ENCODE data around the gene EFNA5.

Gene EFNA5

DNA sequence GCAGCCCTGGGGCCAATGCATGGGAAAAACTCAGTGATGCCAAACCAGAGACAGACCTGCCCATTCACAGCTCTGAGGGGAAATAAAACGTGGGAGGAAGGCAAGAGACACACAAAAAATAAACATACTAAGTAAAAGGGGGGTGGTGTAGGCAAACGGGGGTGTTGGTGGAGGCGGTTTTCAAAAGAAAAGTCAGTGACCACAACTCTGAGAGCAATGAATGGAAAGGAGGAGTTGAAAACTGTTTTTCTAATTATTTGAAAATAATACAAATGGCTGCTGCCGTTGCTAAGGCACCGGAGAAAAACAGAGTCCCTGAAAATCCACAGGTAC is 293.5 kb downstream of the EFNA5 start:
- TF ChIP-seq EZH2 (IDR thresholded peaks at IDR 0.05) (no peak), POLR2AphosphoS5 (IDR thresholded peaks at IDR 0.05; ENCODE audit: borderline replicate concordance, low read depth, low read length) (no peak), FOXP2 (optimal IDR thresholded peaks at IDR 0.05; ENCODE audit: control extremely low read depth, extremely low read length, insufficient read depth) (no peak)
- Histone ChIP-seq H3K27ac (no peak overlapping the region), H3K4me3 (no peak overlapping the region), H3K9me3 (ENCODE audit: low read depth, low read length) (no peaks in the 10 kb centered on the region), H3K9ac (ENCODE audit: insufficient read length) (no peak overlapping the region), H3K36me3 (ENCODE audit: insufficient read depth, low read length) (no peaks in the 10 kb centered on the region)
- DNase-seq (ENCODE audit: low read depth, low spot score), result no peak

DNA sequence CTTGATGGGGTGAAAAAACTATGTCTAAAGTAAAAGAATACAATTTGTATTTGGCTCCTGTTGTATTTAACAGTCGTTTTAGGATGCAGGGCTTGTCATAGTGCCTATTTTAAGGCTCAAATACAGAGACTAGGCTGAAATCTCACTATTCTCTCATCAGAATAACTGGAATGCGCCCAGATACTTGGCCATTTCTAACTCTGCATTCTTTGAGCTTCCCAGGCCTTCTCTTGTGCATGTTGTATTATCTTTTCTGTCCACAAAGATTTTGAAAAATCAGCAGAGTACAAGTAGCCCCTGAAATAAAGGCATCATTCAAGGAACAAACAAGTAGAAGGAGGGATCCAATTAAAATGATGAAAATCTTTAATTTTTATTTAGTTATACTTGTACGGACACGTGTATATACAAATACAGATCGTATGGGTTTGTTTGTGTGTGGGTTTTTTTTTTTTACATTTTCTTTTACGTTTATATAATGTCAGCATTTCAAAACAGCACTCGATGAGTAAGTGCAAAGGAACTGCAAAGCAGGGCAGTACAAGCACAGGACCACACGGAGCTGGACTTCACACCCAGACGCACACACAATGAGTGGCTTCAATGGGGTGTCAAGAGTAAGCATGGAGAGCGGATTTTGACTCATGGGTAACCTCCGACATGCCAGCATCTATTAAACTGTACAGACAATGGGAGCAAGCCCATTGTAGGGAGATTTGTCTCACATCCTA is 294.0 kb downstream of the EFNA5 start:
- Histone ChIP-seq H3K4me3 (no peak overlapping the region), H3K27ac (no peak overlapping the region), H3K9me3 (ENCODE audit: low read depth, low read length) (no peaks in the 10 kb centered on the region), H3K36me3 (ENCODE audit: insufficient read depth, low read length) (no peaks in the 10 kb centered on the region), H3K9ac (ENCODE audit: insufficient read length) (no peak overlapping the region)
- DNase-seq (ENCODE audit: low read depth, low spot score), result no peak
- TF ChIP-seq EZH2 (IDR thresholded peaks at IDR 0.05) (no peak), POLR2AphosphoS5 (IDR thresholded peaks at IDR 0.05; ENCODE audit: borderline replicate concordance, low read depth, low read length) (no peak), FOXP2 (optimal IDR thresholded peaks at IDR 0.05; ENCODE audit: control extremely low read depth, extremely low read length, insufficient read depth) (no peak)

DNA sequence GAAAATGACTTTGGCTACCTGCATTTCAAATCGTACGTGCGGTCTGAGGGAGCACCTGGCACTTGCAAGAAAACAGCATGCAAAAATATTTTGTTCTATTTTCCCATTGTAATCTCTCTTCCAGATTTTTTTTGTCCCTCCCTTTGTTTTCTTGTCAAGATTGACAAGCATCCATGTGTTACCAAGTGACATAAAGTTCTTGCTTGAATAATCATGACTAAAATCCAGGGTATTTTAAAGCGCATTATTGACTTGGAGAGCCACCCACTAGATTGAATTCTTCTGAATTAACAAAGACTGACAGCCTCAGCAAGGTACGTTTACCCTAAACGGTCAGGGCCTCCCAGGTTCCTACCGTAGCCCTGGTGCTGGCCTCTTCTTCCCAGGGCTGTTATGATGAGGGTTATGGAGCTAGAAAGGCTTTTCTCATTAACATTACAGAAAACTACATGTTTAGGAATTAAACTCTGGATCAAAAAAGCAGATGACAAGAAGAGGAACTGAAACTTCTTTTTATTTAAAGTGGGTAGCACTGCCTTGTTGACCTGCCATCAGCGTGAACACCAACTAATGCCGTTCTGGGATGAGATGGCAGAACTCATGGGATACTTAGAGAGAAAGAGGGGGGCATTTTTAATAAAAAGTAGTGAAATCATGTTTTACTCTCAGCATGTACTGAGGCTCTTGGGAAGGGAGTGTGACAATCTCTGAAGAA is 297.0 kb downstream of the EFNA5 start:
- no peak for TF ChIP-seq EZH2 (IDR thresholded peaks at IDR 0.05)
- TF ChIP-seq POLR2AphosphoS5 (IDR thresholded peaks at IDR 0.05; ENCODE audit: borderline replicate concordance, low read depth, low read length), result no peak
- no peak for TF ChIP-seq FOXP2 (optimal IDR thresholded peaks at IDR 0.05; ENCODE audit: control extremely low read depth, extremely low read length, insufficient read depth)
- Histone ChIP-seq H3K4me3 (no peak overlapping the region), H3K9me3 (ENCODE audit: low read depth, low read length) (no peaks in the 10 kb centered on the region), H3K36me3 (ENCODE audit: insufficient read depth, low read length) (no peaks in the 10 kb centered on the region), H3K27ac (no peak overlapping the region), H3K9ac (ENCODE audit: insufficient read length) (no peak overlapping the region)
- no peak for DNase-seq (ENCODE audit: low read depth, low spot score)

DNA sequence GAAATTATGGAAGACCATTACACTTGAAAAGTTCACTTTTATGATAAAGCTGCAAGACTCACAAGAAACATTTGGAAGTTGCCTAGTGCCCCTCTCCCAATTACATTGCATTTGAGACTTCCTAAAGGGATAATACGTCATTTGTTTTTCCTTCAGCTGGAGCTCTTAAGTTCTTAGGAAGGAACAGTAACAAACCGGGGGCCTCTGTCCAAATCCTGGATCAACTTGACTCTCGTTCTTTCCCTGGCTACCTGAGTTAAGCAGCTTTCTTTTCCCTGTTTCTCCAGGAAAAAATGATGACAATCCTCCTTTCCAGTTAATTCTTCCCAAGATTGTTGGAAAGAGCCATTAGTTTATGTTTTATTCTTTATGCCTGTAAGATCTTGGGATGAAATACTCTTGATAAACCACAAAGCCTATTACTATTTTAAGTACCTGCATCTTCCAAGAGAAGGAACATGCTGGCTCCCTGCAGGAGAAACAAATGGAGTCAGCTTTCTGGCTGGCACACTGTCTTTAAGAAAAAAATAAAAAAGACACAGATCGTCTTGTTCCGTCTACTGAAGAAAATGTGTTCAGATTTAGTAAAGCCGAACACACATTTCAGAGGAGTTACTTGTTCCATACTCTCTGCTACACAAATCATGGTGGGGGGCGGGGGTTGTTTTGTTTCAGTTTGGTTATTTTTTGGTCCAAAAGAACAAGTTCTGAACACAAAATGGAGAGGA is 297.9 kb downstream of the EFNA5 start:
- no peaks in the 10 kb centered on the region for H3K9me3 ChIP-seq (ENCODE audit: low read depth, low read length)
- no peak overlapping the region for H3K4me3 ChIP-seq
- DNase-seq (ENCODE audit: low read depth, low spot score), result no peak
- TF ChIP-seq POLR2AphosphoS5 (IDR thresholded peaks at IDR 0.05; ENCODE audit: borderline replicate concordance, low read depth, low read length) (no peak), FOXP2 (optimal IDR thresholded peaks at IDR 0.05; ENCODE audit: control extremely low read depth, extremely low read length, insufficient read depth) (no peak), EZH2 (IDR thresholded peaks at IDR 0.05) (no peak)
- no peak overlapping the region for H3K27ac ChIP-seq
- no peak overlapping the region for H3K9ac ChIP-seq (ENCODE audit: insufficient read length)
- H3K36me3 ChIP-seq (ENCODE audit: insufficient read depth, low read length), result no peaks in the 10 kb centered on the region

DNA sequence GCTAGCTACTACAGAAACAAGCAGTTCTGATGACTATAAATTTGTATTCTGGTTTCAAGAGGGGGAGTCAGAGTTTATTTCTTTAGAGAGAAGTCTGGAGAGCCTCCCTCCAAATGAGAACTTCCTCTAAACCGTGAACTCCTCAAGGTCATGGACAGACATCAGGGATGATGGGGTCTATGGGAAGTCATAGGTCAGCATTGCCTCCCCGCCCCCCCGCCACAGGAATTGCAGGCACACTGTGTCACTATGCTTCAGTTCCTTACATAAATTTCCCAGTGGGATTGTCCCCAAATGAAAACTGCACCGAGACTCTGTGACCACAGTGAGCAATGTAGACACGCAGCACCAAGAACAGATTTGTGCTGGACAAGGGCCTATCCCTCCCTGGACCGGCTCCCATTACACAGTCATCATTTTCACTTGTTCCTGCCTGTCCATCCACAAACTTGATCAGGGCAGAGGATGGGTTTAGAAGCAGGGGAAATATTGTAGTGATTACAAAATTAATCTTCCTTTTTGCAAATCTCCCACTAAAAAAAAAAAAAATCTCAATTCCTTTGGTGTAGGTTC is 300.3 kb downstream of the EFNA5 start:
- Histone ChIP-seq H3K9ac (ENCODE audit: insufficient read length) (no peak overlapping the region), H3K9me3 (ENCODE audit: low read depth, low read length) (no peaks in the 10 kb centered on the region), H3K4me3 (no peak overlapping the region), H3K36me3 (ENCODE audit: insufficient read depth, low read length) (no peaks in the 10 kb centered on the region), H3K27ac (no peak overlapping the region)
- no peak for DNase-seq (ENCODE audit: low read depth, low spot score)
- TF ChIP-seq FOXP2 (optimal IDR thresholded peaks at IDR 0.05; ENCODE audit: control extremely low read depth, extremely low read length, insufficient read depth), result no peak
- no peak for TF ChIP-seq EZH2 (IDR thresholded peaks at IDR 0.05)
- no peak for TF ChIP-seq POLR2AphosphoS5 (IDR thresholded peaks at IDR 0.05; ENCODE audit: borderline replicate concordance, low read depth, low read length)

DNA sequence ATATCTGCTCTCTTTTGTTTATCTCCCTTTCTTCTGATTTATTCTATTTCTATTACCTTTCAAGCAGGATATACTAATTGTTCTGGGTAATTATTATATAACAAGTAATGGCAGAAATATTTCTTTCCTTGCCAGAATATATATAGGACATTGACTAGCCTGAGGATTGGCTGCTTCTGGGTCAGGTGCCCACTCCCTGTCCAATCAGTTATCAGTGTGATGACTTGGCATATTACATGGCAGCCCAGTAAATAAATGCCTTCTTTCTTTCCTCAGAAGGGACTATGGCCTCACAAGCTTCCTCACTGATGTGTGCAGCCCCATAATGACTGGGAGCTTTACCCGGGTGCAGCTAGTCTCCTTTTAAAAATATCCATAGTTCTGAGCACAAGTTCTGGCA is 301.1 kb downstream of the EFNA5 start:
- no peak for DNase-seq (ENCODE audit: low read depth, low spot score)
- H3K36me3 ChIP-seq (ENCODE audit: insufficient read depth, low read length), result no peaks in the 10 kb centered on the region
- TF ChIP-seq EZH2 (IDR thresholded peaks at IDR 0.05) (no peak), FOXP2 (optimal IDR thresholded peaks at IDR 0.05; ENCODE audit: control extremely low read depth, extremely low read length, insufficient read depth) (no peak), POLR2AphosphoS5 (IDR thresholded peaks at IDR 0.05; ENCODE audit: borderline replicate concordance, low read depth, low read length) (no peak)
- H3K9me3 ChIP-seq (ENCODE audit: low read depth, low read length), result no peaks in the 10 kb centered on the region
- H3K27ac ChIP-seq, result no peak overlapping the region
- H3K9ac ChIP-seq (ENCODE audit: insufficient read length), result no peak overlapping the region
- H3K4me3 ChIP-seq, result no peak overlapping the region

DNA sequence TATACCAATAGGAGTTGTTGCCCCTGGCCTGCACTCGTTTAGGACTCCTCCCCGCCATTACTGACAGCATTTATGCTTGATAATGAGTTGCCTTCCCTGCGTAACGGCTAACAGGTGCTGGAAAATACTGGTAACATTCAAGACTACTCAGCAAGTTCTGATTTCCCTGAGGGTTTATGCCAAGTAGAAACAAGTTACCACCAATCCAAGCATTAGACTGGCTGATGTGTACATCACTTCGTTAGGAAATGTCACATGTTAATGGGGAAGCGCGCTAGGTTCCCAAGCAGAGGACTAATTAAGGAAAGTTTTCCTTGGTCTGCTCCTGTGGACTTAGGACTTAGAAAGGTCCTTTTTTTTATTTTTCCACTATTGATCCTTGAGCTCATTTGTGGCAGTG is 302.1 kb downstream of the EFNA5 start:
- H3K4me3 ChIP-seq, result no peak overlapping the region
- H3K9me3 ChIP-seq (ENCODE audit: low read depth, low read length), result no peaks in the 10 kb centered on the region
- H3K36me3 ChIP-seq (ENCODE audit: insufficient read depth, low read length), result no peaks in the 10 kb centered on the region
- DNase-seq (ENCODE audit: low read depth, low spot score), result no peak
- no peak overlapping the region for H3K27ac ChIP-seq
- TF ChIP-seq FOXP2 (optimal IDR thresholded peaks at IDR 0.05; ENCODE audit: control extremely low read depth, extremely low read length, insufficient read depth) (no peak), EZH2 (IDR thresholded peaks at IDR 0.05) (no peak), POLR2AphosphoS5 (IDR thresholded peaks at IDR 0.05; ENCODE audit: borderline replicate concordance, low read depth, low read length) (no peak)
- no peak overlapping the region for H3K9ac ChIP-seq (ENCODE audit: insufficient read length)

DNA sequence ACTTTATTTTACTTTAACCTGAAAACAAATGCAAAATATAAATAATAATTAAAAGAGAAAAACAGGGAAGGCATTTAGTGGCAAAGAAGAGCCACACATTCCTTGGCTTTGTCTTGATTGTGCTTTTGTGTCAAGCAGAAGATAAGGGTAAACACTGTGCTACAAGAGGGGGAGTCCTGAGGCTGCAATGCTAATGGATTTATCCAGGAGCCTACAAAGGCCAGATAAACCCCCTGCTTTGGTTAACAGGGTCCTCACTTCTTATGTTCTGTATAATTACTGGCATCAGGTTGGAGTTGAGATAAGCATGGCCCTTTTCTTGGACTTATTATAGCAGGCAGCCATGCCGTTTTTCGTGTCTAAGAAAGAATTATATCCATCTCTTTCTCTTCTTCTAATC is 302.8 kb downstream of the EFNA5 start:
- no peak for TF ChIP-seq FOXP2 (optimal IDR thresholded peaks at IDR 0.05; ENCODE audit: control extremely low read depth, extremely low read length, insufficient read depth)
- no peak for TF ChIP-seq EZH2 (IDR thresholded peaks at IDR 0.05)
- no peaks in the 10 kb centered on the region for H3K36me3 ChIP-seq (ENCODE audit: insufficient read depth, low read length)
- H3K9me3 ChIP-seq (ENCODE audit: low read depth, low read length), result no peaks in the 10 kb centered on the region
- H3K27ac ChIP-seq, result no peak overlapping the region
- no peak overlapping the region for H3K9ac ChIP-seq (ENCODE audit: insufficient read length)
- DNase-seq (ENCODE audit: low read depth, low spot score), result no peak
- H3K4me3 ChIP-seq, result no peak overlapping the region

Data from SK-N-MC (cell line).